SK-N-MC (cell line): Measurements from ENCODE around the gene FRMD3.

ENCODE experiments used
- EZH2 ChIP-seq: fragments of 200-600 bp; sonication (generic); IDR thresholded peaks from one replicate; pipeline ENCODE4 v1.6.1; 2017; ENCODE audit warnings: antibody characterized with exemption
- POLR2AphosphoS5 ChIP-seq: IDR thresholded peaks from 2 replicates; pipeline ENCODE4 v1.6.1; 2012; ENCODE audit warnings: mild to moderate bottlenecking, low read depth, low read length, borderline replicate concordance

DNA sequence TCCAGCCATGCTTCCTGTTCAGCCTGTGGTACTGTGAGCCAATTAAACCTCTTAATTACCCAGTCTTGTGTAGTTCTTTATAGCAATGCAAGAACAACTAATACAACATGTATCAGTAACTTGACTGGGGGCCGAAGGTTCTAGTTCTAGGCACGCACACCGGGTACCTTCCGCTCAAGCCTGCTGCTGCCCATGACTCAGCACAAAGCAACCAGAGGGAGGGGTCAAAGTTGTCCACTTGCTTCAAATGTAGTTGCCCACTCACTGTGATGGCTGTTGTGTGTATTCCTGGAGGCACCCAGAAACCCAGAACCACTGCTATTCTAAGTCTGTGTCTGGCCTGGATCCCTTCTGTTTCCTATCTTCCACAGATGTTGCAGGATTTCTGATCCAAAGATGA is 222.6 kb downstream of the FRMD3 start:
- TF ChIP-seq POLR2AphosphoS5: no peak
- TF ChIP-seq EZH2: no peak
